Testis (tissue), 3 donors: ENCODE measurements around the gene GOLT1B. TPM values are rescaled to one million over a fixed set of nuclear protein-coding genes. Genes with fewer than 3 reads are reported as not detected.

Experiments used
- DNase-seq: peaks from one replicate; pipeline ENCODE4 v3.0.0-alpha.2; 2019
- H3K27ac ChIP-seq, 2 donors: fragments of 200-600 bp; sonication (generic); one replicate each; pipeline ENCODE4 v1.5.1; 2019
- H3K27me3 ChIP-seq: fragments of 200-600 bp; sonication (generic); one replicate; pipeline ENCODE4 v1.5.1; 2019
- H3K36me3 ChIP-seq: fragments of 200-600 bp; sonication (generic); one replicate; pipeline ENCODE4 v1.5.1; 2017; ENCODE audit warnings: low read depth; ENCODE audit errors: missing control alignments
- H3K4me1 ChIP-seq: fragments of 200-600 bp; sonication (generic); one replicate; pipeline ENCODE4 v1.5.1; 2019
- H3K4me3 ChIP-seq, 2 donors: fragments of 200-600 bp; sonication (generic); one replicate each; pipeline ENCODE4 v1.5.1; 2017 to 2019
- H3K9me3 ChIP-seq: fragments of 200-600 bp; sonication (generic); one replicate; pipeline ENCODE4 v1.5.1; 2017
- POLR2A ChIP-seq: fragments of 450-650 bp; IDR thresholded peaks from one replicate; pipeline ENCODE4 v1.6.1; 2017; ENCODE audit warnings: antibody characterized with exemption, mild to moderate bottlenecking, moderate library complexity
- WGBS, 2 donors: methylation state at CpG; one replicate each; pipeline ENCODE4 v1.1.5; 2018; 5-methylcytosine and 5-hydroxymethylcytosine counted together
- intact Hi-C: fragments of 100-400 bp; cut with DNase I; formaldehyde crosslinking; loops from one replicate; pipeline ENCODE4 v1.15.1; 2023; ENCODE audit warnings: low total_unique reads
- polyA plus RNA-seq: library from polyadenylated mRNA; stranded (reverse); fragments of 350-450 nt; fragmentation: Illumina TruSeq; extraction: RNeasy Lipid Tissue Mini Kit (QIAGEN cat#74804); gene quantifications from one replicate; pipeline ENCODE4 v1.2.3, GENCODE V29; 2014; ENCODE audit warnings: low read depth, low replicate concordance; ENCODE audit not compliant: insufficient read depth
- total RNA-seq, 2 donors: library from RNA; depleted of rRNA; stranded (reverse); fragments of >200 nt; gene quantifications; one replicate each; pipeline ENCODE4 v1.2.3, GENCODE V29; 2016
- TF ChIP-seq, protein P1 (sequence below), 3 experiments: fragments of 450-650 bp in 2 of 3; fragments of 200-600 bp in 1 of 3; sonication (generic) in 1 of 3; IDR thresholded peaks; one replicate each; pipeline ENCODE4 v1.5.1; 2016 to 2019; ENCODE audit warnings: antibody characterized with exemption in 3 of 3, mild to moderate bottlenecking in 2 of 3, moderate library complexity in 1 of 3

GOLT1B gene
- total and polyA plus RNA-seq, 3 donors from 2014 or later: 13.7 to 24.6 (median 13.9) TPM

DNA sequence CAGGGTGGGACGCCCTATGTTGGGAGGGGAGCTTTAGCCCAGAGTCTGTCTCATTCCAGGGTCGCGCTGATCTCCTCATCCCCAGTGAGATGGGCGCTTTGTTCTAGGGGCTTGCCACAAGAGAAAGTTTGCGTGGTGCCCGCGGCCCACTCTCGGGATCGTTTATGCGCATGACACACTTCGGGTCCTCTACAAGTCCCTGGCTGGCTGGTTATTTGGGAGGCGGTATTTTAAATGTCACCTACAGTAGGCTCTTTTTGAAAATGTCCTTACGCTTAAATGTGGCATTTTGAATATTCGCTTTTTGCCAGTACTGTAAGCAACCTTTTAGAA is 541 bp downstream of the GOLT1B start:
- intact Hi-C loops: no loop called here
- H3K27ac ChIP-seq: peak overlapping the region; percentile 83 to 90
- no peaks in the 10 kb centered on the region for H3K9me3 ChIP-seq
- no peaks in the 10 kb centered on the region for H3K36me3 ChIP-seq
- no peaks in the 10 kb centered on the region for H3K27me3 ChIP-seq
- WGBS, 2 donors: 0 to 2% methylated on average over 14 of the region's 14 CpGs
- H3K4me1 ChIP-seq: peaks cover 13% of the 10 kb centered on the region
- DNase-seq: peak; percentile 40
- no peak for TF ChIP-seq POLR2A
- TF ChIP-seq, protein P1, sequence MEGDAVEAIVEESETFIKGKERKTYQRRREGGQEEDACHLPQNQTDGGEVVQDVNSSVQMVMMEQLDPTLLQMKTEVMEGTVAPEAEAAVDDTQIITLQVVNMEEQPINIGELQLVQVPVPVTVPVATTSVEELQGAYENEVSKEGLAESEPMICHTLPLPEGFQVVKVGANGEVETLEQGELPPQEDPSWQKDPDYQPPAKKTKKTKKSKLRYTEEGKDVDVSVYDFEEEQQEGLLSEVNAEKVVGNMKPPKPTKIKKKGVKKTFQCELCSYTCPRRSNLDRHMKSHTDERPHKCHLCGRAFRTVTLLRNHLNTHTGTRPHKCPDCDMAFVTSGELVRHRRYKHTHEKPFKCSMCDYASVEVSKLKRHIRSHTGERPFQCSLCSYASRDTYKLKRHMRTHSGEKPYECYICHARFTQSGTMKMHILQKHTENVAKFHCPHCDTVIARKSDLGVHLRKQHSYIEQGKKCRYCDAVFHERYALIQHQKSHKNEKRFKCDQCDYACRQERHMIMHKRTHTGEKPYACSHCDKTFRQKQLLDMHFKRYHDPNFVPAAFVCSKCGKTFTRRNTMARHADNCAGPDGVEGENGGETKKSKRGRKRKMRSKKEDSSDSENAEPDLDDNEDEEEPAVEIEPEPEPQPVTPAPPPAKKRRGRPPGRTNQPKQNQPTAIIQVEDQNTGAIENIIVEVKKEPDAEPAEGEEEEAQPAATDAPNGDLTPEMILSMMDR (IDR thresholded peaks at IDR 0.05): no peak
- peak overlapping the region; percentile 76 to 97 for H3K4me3 ChIP-seq

DNA sequence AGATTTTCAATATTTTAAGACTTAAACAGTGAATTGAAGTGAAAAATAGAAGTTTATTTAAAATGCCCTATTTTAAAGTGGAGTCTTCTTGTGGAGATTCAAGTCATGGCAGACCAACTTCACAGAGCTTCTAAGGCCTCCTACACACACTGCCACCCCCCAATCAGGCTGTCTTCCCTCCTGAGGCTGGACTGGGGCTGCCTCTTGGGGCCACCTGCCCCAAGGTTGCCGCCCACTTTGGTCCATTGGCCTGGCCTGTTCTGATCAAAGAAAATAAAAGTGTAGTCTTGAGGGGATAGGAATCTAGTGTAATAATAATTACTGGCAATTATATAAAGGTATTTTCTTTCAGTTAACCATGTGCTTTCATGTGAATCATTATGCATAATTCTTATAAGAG is 1.3 kb downstream of the GOLT1B start:
- intact Hi-C loops: no loop called here
- no peaks in the 10 kb centered on the region for H3K9me3 ChIP-seq
- no peak for DNase-seq
- no peak overlapping the region for H3K4me3 ChIP-seq
- H3K27ac ChIP-seq: no peak overlapping the region
- TF ChIP-seq, protein P1 (IDR thresholded peaks at IDR 0.05): no peak
- no peak for TF ChIP-seq POLR2A
- 35 to 63% methylated on average over 1 of the region's 1 CpG for WGBS, 2 donors
- H3K4me1 ChIP-seq: peaks cover 13% of the 10 kb centered on the region
- no peaks in the 10 kb centered on the region for H3K27me3 ChIP-seq
- H3K36me3 ChIP-seq: no peaks in the 10 kb centered on the region

DNA sequence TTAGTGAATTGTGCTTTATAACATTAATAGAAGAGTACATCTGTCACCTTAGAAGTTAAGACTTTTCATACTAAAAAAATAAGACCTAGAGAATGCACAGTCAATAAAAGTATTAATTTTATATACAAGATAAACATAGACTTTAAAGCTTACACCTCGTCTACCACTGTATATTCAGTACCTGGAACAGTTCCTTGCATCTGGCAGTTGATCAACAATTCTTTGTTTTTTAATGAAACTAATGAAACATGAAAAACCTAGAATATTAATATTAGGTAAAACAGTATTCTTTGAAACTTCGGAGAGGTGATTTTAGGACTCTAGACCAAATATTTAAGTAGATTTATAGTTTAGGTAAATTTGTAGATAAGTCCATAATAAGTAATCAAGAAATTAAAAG is 4.3 kb downstream of the GOLT1B start:
- WGBS, 2 donors: 47% methylated on average over 2 of the region's 2 CpGs
- TF ChIP-seq POLR2A: no peak
- TF ChIP-seq, protein P1 (IDR thresholded peaks at IDR 0.05): no peak
- H3K27me3 ChIP-seq: no peaks in the 10 kb centered on the region
- H3K27ac ChIP-seq: no peak overlapping the region
- intact Hi-C loops: no loop called here
- H3K9me3 ChIP-seq: no peaks in the 10 kb centered on the region
- no peak for DNase-seq
- H3K36me3 ChIP-seq: no peaks in the 10 kb centered on the region
- H3K4me3 ChIP-seq: no peak overlapping the region
- H3K4me1 ChIP-seq: peaks cover 4% of the 10 kb centered on the region

DNA sequence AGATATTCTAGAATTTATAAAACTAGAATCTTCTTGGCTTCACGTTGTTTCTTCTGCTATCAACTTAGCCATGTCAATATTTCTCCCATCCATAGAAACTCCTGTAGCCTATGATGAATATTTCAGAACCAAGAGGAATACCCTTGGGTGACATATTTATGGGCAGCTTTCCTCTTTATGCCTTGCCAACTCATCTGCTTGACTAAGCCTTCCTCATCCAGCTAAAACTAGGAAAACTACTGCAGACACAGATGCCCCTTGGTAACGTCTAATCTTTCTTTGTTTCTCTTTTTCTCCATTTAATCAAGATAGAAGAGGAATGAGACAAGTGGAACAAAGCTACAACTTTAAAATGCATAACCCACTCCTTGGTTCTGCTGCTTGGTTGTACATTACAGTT is 6.3 kb downstream of the GOLT1B start:
- 74 to 80% methylated on average over 2 of the region's 2 CpGs for WGBS, 2 donors
- Histone ChIP-seq H3K9me3 (no peaks in the 10 kb centered on the region), H3K27ac (no peak overlapping the region), H3K4me3 (no peak overlapping the region), H3K27me3 (no peaks in the 10 kb centered on the region), H3K36me3 (no peaks in the 10 kb centered on the region), H3K4me1 (no peaks in the 10 kb centered on the region)
- TF ChIP-seq POLR2A: no peak
- TF ChIP-seq, protein P1 (IDR thresholded peaks at IDR 0.05): no peak
- intact Hi-C loops: no loop called here
- no peak for DNase-seq

DNA sequence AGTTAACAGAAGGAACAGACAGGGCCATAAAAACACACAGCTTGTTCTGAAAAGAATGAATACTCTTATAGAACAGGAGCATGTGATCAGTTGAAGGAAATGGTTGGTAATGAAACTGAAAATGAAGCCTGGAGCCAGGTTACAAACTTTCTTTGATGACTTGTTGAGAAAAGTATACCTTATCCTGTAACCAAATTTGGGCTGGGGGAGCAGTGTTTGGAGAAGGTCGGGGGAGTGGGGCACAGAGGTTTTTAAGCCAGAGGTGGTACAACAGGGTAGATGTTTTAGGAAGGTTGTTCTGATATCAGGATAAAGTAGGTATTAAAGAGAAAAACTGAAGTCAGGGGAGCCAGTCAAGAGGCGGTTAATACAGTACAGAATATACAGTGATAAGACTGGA is 8.2 kb downstream of the GOLT1B start:
- no peak for DNase-seq
- Histone ChIP-seq H3K9me3 (no peaks in the 10 kb centered on the region), H3K27me3 (no peaks in the 10 kb centered on the region), H3K4me1 (no peaks in the 10 kb centered on the region), H3K27ac (no peak overlapping the region), H3K36me3 (no peaks in the 10 kb centered on the region), H3K4me3 (no peak overlapping the region)
- TF ChIP-seq POLR2A: no peak
- TF ChIP-seq, protein P1 (IDR thresholded peaks at IDR 0.05): no peak
- WGBS, 2 donors: 39 to 46% methylated on average over 2 of the region's 2 CpGs
- intact Hi-C loops: no loop called here
